NCI-H2171 treated with DMSO at 0.1 percent for 48 hours (cell line): Measurements from ENCODE around the gene ZNF334.

Source experiments
- DNase-seq: peaks from one replicate; lab custom pipeline; 2025; lab: John Stamatoyannopoulos, UW

Gene ZNF334

GRCh38 chr20:46485431-46485830 is 27.9 kb downstream of the ZNF334 start:
- DNase-seq: peak; percentile 61

- no peak for DNase-seq
Observed at GRCh38 chr20:46484954-46485353, 28.4 kb downstream of the ZNF334 start.

- no peak for DNase-seq
Observed at GRCh38 chr20:46483879-46484278, 29.5 kb downstream of the ZNF334 start.

- DNase-seq: no peak
Observed at GRCh38 chr20:46482864-46483263, 30.5 kb downstream of the ZNF334 start.

GRCh38 chr20:46477640-46478039 is 35.7 kb downstream of the ZNF334 start:
- no peak for DNase-seq

- no peak for DNase-seq
Observed at GRCh38 chr20:46477225-46477624, 36.1 kb downstream of the ZNF334 start.

- no peak for DNase-seq
Observed at GRCh38 chr20:46468508-46468907, 44.9 kb downstream of the ZNF334 start.

- DNase-seq: no peak
Observed at GRCh38 chr20:46464451-46464850, 48.9 kb downstream of the ZNF334 start.

GRCh38 chr20:46463852-46464251 is 49.5 kb downstream of the ZNF334 start:
- DNase-seq: no peak

- DNase-seq: no peak
Observed at GRCh38 chr20:46461808-46462207, 51.6 kb downstream of the ZNF334 start.

GRCh38 chr20:46458866-46459750 is 54.3 kb downstream of the ZNF334 start:
- peak; percentile 74 for DNase-seq

- no peak for DNase-seq
Observed at GRCh38 chr20:46456255-46457028, 56.9 kb downstream of the ZNF334 start.

GRCh38 chr20:46455729-46456128 is 57.6 kb downstream of the ZNF334 start:
- DNase-seq: no peak
